ENCODE data around the gene RACK1.
A peak's percentile ranks its signal among the peaks of the same experiment; 100 is the strongest.

RACK1 gene

GRCh38 chr5:181232593-181232992 lies 11.1 kb downstream of the RACK1 start:
- TF ChIP-seq POLR2A (IDR thresholded peaks at IDR 0.05; ENCODE audit: low read length) (no peak), GATA1 (IDR thresholded peaks at IDR 0.05; ENCODE audit: low read depth, low read length) (no peak)
- DNase-seq = no peak

- DNase-seq = no peak
- TF ChIP-seq GATA1 (IDR thresholded peaks at IDR 0.05; ENCODE audit: low read depth, low read length) (no peak), POLR2A (IDR thresholded peaks at IDR 0.05; ENCODE audit: low read length) (no peak)
Measured at GRCh38 chr5:181231432-181231831, 12.3 kb downstream of the RACK1 start.

GRCh38 chr5:181230551-181230950 lies 13.2 kb downstream of the RACK1 start:
- no peak for TF ChIP-seq POLR2A (IDR thresholded peaks at IDR 0.05; ENCODE audit: low read length)
- no peak for TF ChIP-seq GATA1 (IDR thresholded peaks at IDR 0.05; ENCODE audit: low read depth, low read length)
- DNase-seq = no peak

DNA sequence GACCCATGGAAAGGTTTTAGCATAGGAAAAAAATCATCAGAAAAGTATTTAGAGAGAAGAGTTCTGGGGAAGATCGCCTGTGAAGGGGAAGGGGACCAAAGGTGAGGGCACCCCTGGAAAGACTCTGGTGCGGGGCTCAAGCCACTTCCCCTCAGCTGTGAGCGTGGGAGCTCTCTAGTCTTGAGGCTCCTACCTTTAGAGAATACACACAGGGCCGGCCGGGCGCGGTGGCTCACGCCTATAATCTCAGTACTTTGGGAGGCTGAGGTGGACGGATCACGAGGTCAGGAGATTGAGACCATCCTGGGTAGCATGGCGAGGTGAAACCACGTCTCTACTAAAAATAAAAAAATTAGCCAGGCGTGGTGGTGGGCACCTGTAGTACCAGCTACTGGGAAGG lies 13.7 kb downstream of the RACK1 start:
- no peak for DNase-seq
- TF ChIP-seq GATA1 (IDR thresholded peaks at IDR 0.05; ENCODE audit: low read depth, low read length) (no peak), POLR2A (IDR thresholded peaks at IDR 0.05; ENCODE audit: low read length) (no peak)

DNA sequence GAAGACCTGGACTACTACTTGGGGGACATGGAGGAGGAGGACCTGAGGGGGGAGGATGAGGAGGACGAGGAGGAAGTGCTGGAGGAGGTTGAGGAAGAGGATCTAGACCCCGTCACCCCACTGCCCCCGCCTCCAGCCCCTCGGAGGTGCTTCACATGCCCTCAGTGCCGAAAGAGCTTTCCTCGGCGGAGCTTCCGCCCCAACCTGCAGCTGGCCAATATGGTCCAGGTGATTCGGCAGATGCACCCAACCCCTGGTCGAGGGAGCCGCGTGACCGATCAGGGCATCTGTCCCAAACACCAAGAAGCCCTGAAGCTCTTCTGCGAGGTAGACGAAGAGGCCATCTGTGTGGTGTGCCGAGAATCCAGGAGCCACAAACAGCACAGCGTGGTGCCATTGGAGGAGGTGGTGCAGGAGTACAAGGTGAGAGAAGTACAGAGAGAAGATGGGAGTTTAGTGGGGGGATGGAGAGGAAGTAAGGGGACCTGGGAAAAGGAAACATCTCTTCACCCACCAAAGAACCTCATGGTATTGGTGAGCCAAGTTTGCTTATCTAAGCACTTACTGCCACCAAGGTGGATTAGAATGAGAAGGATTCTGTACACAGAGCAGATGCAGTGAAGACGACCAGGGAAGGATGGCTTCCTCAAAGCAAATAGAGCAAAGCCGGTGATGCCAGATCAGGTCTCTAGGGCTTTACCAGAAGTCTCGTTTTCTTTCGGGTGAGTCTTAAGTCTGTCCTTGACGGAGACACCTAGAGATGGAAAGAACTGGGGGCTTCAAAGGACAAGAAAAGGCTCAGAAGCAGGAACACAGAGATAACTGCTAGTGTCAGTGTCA lies 19.1 kb downstream of the RACK1 start:
- TF ChIP-seq GATA1 (IDR thresholded peaks at IDR 0.05; ENCODE audit: low read depth, low read length) (no peak), POLR2A (IDR thresholded peaks at IDR 0.05; ENCODE audit: low read length) (no peak)
- DNase-seq = no peak

DNA sequence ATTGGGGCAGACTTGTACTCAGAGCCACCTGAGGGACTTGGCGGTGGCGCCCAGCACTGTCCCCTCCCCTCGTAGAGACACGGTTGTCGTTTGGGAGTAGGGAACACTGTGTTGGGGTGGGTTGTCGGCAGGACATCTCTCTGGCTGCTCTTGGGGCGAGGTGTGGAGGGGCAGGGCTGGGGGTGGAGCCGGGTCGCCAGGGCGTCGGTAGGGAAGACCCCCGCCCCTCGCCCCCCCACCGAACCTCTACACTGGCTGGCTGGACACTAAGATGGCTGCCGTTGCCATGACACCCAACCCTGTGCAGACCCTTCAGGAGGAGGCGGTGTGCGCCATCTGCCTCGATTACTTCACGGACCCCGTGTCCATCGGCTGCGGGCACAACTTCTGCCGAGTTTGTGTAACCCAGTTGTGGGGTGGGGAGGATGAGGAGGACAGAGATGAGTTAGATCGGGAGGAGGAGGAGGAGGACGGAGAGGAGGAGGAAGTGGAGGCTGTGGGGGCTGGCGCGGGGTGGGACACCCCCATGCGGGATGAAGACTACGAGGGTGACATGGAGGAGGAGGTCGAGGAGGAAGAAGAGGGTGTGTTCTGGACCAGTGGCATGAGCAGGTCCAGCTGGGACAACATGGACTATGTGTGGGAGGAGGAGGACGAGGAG lies 19.8 kb downstream of the RACK1 start:
- no peak for TF ChIP-seq POLR2A (IDR thresholded peaks at IDR 0.05; ENCODE audit: low read length)
- no peak for TF ChIP-seq GATA1 (IDR thresholded peaks at IDR 0.05; ENCODE audit: low read depth, low read length)
- DNase-seq = no peak

DNA sequence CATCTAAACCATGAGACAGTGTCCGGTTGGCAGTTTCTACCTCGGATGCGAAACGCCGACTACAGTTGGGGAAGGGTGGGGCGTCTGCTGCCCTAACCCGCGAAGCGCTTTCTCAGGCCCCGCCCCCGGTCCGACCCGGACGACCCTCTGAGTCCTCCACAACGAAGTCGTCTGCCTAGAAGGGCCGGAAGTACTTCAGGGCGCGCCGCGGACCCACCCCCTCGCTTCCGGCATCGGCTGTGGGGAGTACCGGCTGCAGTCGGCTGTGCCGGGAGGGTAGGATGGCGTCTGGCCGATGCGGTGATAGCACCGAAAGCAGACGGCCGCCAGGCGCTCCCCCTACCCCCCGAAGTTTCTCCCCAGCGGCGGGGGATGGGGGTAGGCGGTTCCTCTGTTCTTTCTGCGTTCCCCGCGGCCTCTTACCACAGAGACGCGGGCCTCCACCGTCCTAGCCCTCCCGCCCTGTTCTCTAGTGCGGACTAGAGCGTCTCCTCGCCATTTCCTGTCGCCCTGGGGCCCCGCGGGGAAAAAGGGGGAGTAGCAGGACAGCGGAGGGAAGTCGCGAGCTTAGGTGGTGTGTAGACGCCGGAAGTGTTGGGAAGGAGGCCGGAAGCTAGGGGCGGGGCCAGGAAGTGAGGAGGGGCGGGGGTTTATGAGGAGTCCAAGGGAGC lies 20.5 kb downstream of the RACK1 start, which contains the start of gene TRIM41:
Gene TRIM41 (plus strand): TSS at position 224 of the 671 bp plus-strand sequence. CDS start 719 bp downstream, outside the sequence.
- no peak for DNase-seq

DNA sequence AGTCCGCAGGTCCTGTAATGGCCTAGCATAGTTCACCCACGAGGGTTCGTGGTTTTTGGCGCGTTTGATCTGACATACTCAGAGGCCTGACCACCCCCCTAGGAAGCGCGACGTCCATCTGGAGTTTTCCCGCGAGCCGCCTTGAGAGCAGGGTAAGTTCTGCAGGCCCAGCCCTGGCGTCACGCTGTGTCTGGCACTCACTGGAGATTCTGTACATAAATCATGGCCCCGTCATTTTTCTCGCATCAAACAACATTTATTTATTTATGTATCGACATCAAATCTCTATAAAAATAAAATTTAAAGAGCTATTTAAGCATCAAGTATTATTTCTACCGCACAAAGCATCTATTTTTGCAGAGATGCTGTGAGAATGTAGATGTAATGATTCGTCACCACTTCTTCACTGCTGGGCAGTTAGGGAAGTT lies 21.1 kb downstream of the RACK1 start:
- DNase-seq = no peak
- TF ChIP-seq POLR2A (IDR thresholded peaks at IDR 0.05; ENCODE audit: low read length) = no peak
- no peak for TF ChIP-seq GATA1 (IDR thresholded peaks at IDR 0.05; ENCODE audit: low read depth, low read length)

More for the DNA sequence above, 20.5 kb downstream of the RACK1 start, which contains the start of gene TRIM41:
- TF ChIP-seq POLR2A (IDR thresholded peaks at IDR 0.05; ENCODE audit: low read length) (peak; percentile 98), GATA1 (IDR thresholded peaks at IDR 0.05; ENCODE audit: low read depth, low read length) (no peak)

DNA sequence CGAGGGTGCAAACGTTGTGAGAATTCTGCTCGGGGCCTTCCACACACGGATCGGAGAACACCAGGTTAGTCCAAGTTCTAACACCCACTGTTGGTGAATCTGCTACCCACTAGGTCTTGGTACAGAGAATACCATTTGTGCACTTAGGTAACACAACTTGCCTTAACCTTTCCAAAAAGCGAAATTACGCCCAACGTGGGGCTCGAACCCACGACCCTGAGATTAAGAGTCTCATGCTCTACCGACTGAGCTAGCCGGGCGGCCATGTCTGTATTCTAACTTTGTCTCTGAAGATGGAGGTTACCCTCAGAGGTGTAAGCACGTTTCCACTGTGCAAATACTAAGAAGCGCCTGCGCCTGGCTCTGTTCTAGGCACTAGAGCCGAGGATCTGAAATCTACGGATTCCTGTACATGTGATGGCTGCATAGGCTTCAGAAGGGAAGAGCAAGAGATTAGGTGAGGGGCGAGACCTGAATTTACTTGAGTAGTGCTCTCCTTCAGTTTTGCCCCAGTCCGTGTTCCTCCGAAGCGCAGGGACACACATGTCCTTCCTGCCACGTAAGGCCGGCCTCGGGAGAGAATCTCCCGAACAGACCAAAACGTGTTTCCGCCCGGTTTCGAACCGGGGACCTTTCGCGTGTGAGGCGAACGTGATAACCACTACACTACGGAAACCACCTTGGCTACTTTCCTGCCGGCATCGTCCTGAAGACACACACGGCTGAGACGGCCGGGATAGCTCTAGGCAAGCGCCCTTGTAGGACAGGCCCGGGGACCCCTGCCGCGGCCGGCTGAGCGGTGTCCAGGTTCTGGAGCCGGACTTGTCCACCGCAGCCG lies 21.7 kb downstream of the RACK1 start:
- no peak for DNase-seq
- TF ChIP-seq GATA1 (IDR thresholded peaks at IDR 0.05; ENCODE audit: low read depth, low read length) = no peak
- TF ChIP-seq POLR2A (IDR thresholded peaks at IDR 0.05; ENCODE audit: low read length) = no peak

DNA sequence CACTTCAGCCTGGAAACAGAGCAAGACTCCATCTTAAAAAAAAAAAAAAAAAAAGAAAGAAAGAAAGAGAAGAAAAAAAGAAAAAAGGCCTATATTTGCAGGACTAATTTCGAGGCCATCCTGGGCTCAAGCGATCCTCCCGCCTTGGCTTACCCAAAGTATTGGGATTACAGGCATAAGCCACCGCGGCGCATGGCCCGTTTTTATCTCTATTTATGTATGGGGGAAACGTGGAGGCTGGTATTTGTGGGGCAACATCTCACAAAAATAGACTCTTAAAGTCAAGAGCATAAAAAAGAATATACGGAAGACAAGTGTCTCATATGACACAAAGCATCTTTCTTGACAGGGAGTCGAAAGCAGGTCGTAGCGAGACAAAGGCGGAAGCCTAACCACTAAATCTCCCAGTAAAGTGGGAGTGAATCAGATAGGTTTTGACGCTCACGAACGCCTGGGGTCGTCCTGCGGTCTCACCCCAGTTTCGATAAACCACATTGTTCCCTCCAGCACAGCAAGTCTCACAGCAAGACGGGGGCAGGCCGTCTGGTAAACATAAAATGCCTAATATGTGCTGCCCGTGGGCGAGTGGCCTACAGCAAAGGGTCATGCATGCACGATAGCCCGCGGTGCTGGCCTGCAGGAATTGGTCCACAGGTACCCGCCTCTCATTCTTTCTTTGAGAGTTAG lies 22.5 kb downstream of the RACK1 start:
- no peak for TF ChIP-seq POLR2A (IDR thresholded peaks at IDR 0.05; ENCODE audit: low read length)
- no peak for TF ChIP-seq GATA1 (IDR thresholded peaks at IDR 0.05; ENCODE audit: low read depth, low read length)
- DNase-seq = no peak

- TF ChIP-seq POLR2A (IDR thresholded peaks at IDR 0.05; ENCODE audit: low read length) = no peak
- TF ChIP-seq GATA1 (IDR thresholded peaks at IDR 0.05; ENCODE audit: low read depth, low read length) = no peak
- DNase-seq = no peak
Measured at GRCh38 chr5:181220178-181220515, 23.6 kb downstream of the RACK1 start.

GRCh38 chr5:181219262-181220177 lies 24.2 kb downstream of the RACK1 start:
- DNase-seq = no peak
- TF ChIP-seq POLR2A (IDR thresholded peaks at IDR 0.05; ENCODE audit: low read length) (no peak), GATA1 (IDR thresholded peaks at IDR 0.05; ENCODE audit: low read depth, low read length) (no peak)
